Measurements from ENCODE around the gene STPG2. TPM values are rescaled to one million over a fixed set of nuclear protein-coding genes. Genes with fewer than 3 reads are reported as not detected.

STPG2 gene
- total RNA-seq, 3 donors from 2014 or later = 0.48 to 3.8 (median 1.6) TPM

- TF ChIP-seq POLR2A (IDR thresholded peaks at IDR 0.05) = no peak
- TF ChIP-seq CTCF (IDR thresholded peaks at IDR 0.05) = no peak
- no peak for TF ChIP-seq POLR2AphosphoS5 (IDR thresholded peaks at IDR 0.05)
- H3K36me3 ChIP-seq = no peaks in the 10 kb centered on the region
- H3K9me3 ChIP-seq = no peaks in the 10 kb centered on the region
- no peak overlapping the region for H3K27ac ChIP-seq
- intact Hi-C loops (cut with DNase I; ENCODE audit: low total_unique reads) = no loop called here
- DNase-seq (ENCODE audit: low spot score in 2 of 2) = no peak
- no peaks in the 10 kb centered on the region for H3K27me3 ChIP-seq
- no peak overlapping the region for H3K4me3 ChIP-seq
- H3K4me1 ChIP-seq = no peaks in the 10 kb centered on the region
Observed at GRCh38 chr4:97587912-97588311, 555.4 kb downstream of the STPG2 start.

GRCh38 chr4:97585274-97585673, 558.0 kb downstream of the STPG2 start:
- Histone ChIP-seq H3K27me3 (no peaks in the 10 kb centered on the region), H3K9me3 (no peaks in the 10 kb centered on the region), H3K27ac (no peak overlapping the region), H3K4me3 (no peak overlapping the region), H3K36me3 (no peaks in the 10 kb centered on the region), H3K4me1 (no peaks in the 10 kb centered on the region)
- intact Hi-C loops (cut with DNase I; ENCODE audit: low total_unique reads) = no loop called here
- TF ChIP-seq POLR2AphosphoS5 (IDR thresholded peaks at IDR 0.05) = no peak
- TF ChIP-seq CTCF (IDR thresholded peaks at IDR 0.05) = no peak
- no peak for TF ChIP-seq POLR2A (IDR thresholded peaks at IDR 0.05)
- no peak for DNase-seq (ENCODE audit: low spot score in 2 of 2)

GRCh38 chr4:97582890-97583289, 560.4 kb downstream of the STPG2 start:
- H3K27me3 ChIP-seq = no peaks in the 10 kb centered on the region
- H3K36me3 ChIP-seq = no peaks in the 10 kb centered on the region
- TF ChIP-seq POLR2A (IDR thresholded peaks at IDR 0.05) = no peak
- no peak for TF ChIP-seq CTCF (IDR thresholded peaks at IDR 0.05)
- no peak for TF ChIP-seq POLR2AphosphoS5 (IDR thresholded peaks at IDR 0.05)
- H3K4me1 ChIP-seq = no peaks in the 10 kb centered on the region
- intact Hi-C loops (cut with DNase I; ENCODE audit: low total_unique reads) = no loop called here
- H3K4me3 ChIP-seq = no peak overlapping the region
- H3K9me3 ChIP-seq = no peaks in the 10 kb centered on the region
- no peak overlapping the region for H3K27ac ChIP-seq
- no peak for DNase-seq (ENCODE audit: low spot score in 2 of 2)

- H3K4me3 ChIP-seq = no peak overlapping the region
- H3K4me1 ChIP-seq = no peaks in the 10 kb centered on the region
- no peaks in the 10 kb centered on the region for H3K36me3 ChIP-seq
- no peak overlapping the region for H3K27ac ChIP-seq
- H3K9me3 ChIP-seq = no peaks in the 10 kb centered on the region
- H3K27me3 ChIP-seq = no peaks in the 10 kb centered on the region
- TF ChIP-seq POLR2AphosphoS5 (IDR thresholded peaks at IDR 0.05) = no peak
- TF ChIP-seq CTCF (IDR thresholded peaks at IDR 0.05) = no peak
- no peak for TF ChIP-seq POLR2A (IDR thresholded peaks at IDR 0.05)
- intact Hi-C loops (cut with DNase I; ENCODE audit: low total_unique reads) = no loop called here
- no peak for DNase-seq (ENCODE audit: low spot score in 2 of 2)
Observed at GRCh38 chr4:97577004-97577403, 566.3 kb downstream of the STPG2 start.

- no peak overlapping the region for H3K27ac ChIP-seq
- DNase-seq (ENCODE audit: low spot score in 2 of 2) = no peak
- intact Hi-C loops (cut with DNase I; ENCODE audit: low total_unique reads) = no loop called here
Observed at GRCh38 chr4:97560009-97560408, 583.3 kb downstream of the STPG2 start.

More at GRCh38 chr4:97560009-97560408, 583.3 kb downstream of the STPG2 start:
- no peak overlapping the region for H3K4me3 ChIP-seq
- H3K36me3 ChIP-seq = no peaks in the 10 kb centered on the region
- no peak for TF ChIP-seq CTCF (IDR thresholded peaks at IDR 0.05)
- no peak for TF ChIP-seq POLR2AphosphoS5 (IDR thresholded peaks at IDR 0.05)
- TF ChIP-seq POLR2A (IDR thresholded peaks at IDR 0.05) = no peak
- H3K9me3 ChIP-seq = no peaks in the 10 kb centered on the region
- H3K4me1 ChIP-seq = no peaks in the 10 kb centered on the region
- H3K27me3 ChIP-seq = no peaks in the 10 kb centered on the region
